GM21619 (cell line): ENCODE results near the gene KCNH2.
A peak's percentile ranks its signal among the peaks of the same experiment; 100 is the strongest.
"Not testable (repeated sequence)": the region's sequence is repeated elsewhere in the genome, so short reads cannot be mapped to it uniquely, and the experiment has no call there.

ENCODE experiments used
- ATAC-seq: cut with Tn5 transposase; IDR thresholded peaks from one replicate; pipeline ENCODE4 v1.9.1; 2021; ENCODE audit not compliant: unreplicated experiment

Gene KCNH2

DNA sequence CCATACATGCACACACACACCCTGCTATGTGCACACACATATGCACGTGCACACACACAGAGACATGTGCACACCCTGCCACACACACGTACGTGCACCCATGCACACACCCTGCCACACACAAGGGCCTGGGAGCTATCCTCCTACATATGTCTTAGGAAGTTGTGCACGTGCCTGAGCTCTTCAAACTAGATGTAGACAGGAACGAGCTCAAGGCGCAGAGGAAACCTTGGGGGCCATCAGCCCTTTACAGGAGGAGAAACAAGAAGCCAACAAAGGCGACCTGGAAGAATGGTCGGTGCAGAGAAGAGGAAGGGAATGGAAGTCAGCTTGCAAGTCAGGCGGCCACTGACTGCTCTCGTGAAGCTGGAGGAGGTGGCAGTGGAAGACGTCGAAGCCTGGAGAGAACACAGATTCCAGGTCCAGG, 67.1 kb downstream of the KCNH2 start:
- ATAC-seq = no peak

DNA sequence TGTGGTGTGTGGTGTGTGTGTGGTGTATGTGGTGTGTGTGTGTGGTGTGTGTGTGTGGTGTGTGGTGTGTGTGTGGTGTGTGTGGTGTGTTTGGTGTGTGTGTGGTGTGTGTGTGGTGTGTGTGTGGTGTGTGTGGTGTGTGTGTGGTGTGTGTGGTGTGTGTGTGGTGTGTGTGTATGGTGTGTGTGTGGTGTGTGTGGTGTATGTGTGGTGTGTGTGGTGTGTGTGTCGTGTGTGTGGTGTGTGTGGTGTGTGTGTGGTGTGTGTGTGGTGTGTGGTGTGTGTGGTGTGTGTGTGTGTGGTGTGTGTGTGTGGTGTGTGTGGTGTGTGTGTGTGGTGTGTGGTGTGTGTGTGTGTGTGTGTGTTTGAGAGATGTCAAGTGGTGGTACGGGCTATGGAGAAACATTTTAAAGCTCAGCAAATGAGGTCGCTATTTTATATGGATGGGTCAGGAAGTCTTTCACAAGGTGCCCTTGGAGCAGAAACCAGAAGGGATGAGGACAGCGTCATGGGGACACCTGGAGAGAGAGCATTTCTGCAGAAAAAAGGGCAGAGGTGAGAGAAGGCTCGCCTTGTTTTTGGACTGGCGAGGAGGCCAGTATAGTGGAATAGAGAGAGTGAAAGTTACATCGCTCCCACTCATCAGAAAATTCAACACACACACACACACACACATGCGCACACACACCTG, 67.7 kb downstream of the KCNH2 start:
- ATAC-seq = not testable (repeated sequence)

DNA sequence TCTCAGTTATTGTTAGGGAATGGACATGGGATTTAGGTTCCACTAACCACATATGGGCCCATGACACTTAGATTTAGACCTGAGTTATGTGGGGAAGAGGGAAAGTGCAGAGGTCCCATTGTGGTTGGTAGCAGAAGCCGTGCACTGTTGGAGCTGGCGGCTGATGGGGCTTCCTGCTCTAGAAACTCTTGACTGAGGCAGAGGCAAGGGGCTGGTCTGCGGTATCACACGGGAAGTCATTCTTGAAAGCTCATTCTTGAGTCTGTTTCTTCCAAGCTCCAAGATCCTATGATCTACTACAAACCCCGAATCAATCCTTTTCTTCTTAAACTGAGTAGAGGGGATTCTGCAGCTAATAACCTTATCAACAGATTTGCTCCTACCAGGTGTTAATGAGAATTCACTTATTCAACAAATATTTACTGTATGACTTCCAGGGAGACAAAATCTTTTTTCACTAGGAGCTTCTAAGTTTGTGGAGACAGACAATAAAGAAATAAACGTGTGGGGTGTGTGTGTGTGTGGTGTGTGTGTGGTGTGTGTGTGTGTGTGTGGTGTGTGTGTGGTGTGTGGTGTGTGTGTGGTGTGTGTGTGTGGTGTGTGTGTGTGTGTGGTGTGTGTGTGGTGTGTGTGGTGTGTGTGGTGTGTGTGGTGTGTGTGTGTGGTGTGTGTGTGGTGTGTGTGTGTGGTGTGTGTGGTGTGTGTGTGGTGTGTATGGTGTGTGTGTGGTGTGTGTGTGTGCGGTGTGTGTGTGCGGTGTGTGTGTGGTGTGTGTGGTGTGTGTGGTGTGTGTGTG, 68.7 kb downstream of the KCNH2 start:
- ATAC-seq = no peak

DNA sequence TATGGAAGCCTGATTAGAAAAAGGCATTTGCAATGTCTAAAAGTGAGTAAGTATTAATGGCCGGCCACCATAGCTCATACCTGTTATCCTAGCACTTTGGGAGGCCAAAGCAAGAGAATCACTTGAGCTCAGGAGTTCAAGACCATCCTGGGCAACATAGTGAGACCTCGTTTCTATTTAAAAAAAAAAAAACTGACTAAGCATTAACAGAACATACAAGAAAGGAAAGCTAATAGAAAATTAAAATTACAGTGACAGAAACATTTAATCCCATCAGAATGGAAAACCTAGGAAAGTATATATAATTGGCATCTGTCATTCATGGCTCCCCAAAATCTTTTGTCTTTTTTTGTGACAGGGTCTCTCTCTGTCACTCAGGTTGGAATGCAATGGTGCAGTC, 69.9 kb downstream of the KCNH2 start:
- no peak for ATAC-seq

DNA sequence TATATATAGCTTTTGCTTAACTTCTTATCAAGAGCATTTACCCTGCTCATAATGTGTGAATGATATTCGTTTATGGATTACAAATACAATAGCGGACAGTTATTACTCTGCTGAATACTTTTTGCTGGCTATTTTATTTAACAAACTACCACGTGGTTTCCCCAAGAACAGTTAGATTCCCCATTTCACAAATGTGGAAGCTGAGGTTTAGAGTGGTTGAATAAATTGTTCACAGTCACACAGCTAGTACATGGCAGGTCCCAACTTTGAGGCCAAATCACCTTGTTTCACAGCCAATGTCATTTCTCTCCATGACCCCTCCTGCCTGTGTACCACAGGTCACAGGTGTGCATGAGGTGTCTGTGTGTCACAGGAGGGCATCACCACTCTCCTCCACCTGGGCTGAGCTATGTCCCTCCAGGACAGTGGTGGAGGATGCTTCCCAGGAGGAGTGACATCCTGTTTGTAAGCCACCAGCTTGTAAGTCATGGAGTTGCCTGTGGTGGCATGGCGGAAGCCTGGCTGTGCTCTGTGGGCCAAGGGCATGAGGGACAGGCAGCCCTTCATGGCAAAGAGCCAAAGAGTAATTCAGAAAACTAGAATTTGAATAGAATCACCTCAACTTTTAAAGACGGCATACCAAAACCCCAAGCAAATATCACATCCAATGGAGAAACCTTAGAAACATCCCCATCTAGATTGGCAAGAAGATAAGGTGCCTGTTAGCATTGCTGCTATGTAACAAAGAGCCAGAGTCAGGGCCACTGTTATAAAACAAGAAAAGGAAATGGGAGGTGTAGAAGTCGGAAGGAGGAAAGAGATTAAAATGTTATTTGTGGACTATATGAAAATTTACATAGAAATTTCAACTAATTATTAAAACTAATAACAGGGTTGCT, 73.9 kb downstream of the KCNH2 start:
- ATAC-seq = no peak

DNA sequence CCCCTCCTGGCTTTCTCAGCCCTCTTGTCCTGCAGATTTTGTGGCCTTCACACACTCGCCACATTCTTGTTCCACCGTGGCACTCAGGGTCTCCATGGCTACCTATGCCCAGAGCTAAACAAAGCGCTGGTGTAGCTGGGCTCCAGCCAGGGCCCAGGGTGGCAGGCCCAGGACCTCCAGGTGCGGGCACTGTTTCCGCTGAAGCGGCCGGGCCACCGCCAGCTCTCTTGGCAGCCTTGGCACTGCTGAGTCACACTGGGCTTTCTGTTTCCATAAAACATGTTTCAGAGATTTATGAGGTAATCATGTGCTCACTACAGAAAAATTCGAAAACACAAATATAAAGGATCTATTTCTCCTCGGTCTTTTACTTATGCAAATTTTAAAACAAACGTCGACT, 74.5 kb downstream of the KCNH2 start:
- no peak for ATAC-seq

DNA sequence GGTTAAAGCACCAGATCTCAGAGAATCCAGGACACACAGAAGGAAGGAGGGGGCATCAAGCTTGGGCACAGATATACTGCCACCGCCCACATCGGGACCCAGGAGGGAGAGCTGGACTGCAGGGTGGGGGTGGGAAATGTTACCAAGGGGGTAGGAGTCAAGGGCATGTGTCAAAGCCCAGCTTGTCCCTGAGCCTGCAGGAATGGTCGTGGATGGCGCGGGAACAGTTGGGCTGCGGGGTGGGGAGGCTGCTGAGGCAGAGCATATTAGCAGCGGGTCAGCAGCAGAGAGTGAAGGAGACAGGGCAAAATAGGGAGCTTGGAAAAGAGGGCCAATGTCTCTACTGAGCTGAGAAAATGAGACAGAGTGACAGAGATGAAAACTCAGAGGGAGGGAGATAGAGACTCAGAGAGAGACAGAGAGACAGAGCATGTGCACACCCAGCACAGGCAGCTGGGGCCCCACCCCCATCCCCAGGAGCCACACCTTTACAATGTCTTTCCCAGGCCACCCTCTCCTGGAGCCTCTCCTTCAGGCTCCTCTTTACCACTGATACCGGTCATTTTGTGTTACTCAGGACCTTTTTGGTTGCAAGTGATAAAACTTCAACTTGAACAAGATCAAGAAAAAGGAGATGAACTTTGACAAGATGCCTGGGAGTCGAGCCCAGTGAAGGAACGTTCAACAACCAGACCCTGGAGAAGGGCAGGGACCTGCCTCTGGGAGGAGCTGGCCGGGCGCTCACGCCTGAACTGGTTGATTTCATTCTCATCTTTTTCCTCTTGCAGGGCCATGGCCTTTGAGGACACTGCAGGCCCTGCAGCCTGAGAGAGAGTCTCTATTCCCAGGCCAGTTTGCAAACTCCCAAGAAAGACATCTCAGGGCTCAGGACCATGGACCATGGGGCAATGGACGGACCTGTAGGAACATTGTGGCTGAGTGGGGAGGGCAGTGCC, 75.8 kb downstream of the KCNH2 start:
- no peak for ATAC-seq

DNA sequence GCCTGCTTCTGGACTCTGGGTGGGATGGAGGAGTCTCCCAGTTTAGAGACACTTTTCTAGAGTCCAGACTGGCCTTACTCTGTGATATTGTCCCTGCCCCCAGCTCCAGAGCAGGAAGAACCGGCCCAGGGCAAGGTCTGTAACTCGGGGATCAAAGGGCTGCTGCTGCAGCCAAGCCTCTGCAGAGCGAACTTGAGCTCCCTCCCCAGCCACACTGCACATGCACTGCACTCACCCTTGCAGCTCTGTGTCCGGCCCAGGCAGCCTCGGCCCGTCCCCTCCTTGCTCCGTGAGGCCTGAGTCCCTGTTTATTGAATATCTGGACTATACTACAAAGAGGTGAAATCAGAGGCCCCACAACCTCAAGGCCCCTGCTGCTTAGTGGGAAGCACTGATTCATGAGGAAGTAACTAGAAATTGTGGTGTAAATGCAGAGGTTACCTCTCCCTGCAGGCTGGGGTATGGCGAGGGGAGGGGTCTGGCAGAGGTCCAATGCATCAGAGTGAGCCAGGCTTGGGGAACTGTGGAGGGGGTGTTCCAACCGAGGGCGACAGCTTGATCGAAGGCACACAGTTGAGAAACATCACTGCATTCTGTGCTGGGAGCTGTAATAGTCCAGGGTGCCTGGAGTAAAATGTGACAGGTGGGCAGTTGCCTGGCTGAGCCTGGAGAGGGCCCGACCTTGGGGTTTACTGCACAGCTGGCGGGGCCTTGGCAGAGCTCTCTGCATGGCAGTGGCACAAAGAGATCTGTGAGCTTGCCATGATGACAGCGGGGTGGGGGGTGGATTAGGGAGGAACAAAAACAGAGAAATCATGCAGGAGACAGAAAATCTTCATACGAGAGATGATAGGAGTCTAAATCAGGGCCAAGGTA, 76.7 kb downstream of the KCNH2 start:
- no peak for ATAC-seq

DNA sequence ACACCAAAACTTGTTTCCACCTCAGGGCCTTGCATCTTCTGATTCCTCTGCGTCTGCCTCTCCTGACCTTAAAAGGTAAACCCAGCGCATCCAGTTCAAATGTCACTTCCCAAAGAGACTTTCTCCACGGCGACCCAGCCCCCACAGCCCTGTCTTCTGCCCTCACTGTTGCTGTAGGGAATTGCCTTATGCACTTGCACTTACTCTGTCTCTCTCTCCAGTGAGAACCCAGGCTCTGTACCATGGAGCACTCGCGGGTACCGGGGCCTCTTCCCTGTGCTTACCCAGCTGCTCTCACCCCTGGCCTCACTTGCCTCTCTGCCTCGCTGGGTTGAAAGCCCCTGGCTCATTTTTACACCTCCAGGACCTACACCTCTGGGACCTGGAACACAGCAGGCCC, 77.4 kb downstream of the KCNH2 start:
- no peak for ATAC-seq

DNA sequence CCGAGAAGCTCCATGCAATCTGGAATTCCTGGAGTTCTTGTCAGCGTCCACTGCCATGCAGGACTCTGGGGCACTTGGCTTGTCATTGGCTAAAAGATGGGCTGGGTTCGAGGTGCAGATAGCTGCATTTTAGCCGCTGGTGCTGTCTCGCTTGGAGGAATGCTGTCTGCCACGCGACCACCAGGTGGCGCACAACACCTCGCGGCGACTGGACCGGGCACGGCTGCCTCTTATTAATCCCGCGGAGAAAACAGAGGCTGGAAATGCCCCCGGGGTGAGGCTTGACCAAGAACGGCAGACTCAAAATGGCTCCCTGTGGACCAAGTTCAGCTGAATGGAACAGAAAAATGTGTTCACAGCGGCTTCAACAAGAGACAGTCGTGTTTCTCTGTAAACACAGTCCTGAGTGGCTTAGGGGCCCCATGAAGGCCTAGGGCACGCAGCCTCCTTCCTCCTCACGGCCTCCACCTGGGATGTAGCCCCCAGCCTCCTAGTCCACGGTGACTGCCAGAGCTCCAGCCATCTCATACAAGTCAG, 79.6 kb downstream of the KCNH2 start:
- peak; percentile 61 for ATAC-seq

DNA sequence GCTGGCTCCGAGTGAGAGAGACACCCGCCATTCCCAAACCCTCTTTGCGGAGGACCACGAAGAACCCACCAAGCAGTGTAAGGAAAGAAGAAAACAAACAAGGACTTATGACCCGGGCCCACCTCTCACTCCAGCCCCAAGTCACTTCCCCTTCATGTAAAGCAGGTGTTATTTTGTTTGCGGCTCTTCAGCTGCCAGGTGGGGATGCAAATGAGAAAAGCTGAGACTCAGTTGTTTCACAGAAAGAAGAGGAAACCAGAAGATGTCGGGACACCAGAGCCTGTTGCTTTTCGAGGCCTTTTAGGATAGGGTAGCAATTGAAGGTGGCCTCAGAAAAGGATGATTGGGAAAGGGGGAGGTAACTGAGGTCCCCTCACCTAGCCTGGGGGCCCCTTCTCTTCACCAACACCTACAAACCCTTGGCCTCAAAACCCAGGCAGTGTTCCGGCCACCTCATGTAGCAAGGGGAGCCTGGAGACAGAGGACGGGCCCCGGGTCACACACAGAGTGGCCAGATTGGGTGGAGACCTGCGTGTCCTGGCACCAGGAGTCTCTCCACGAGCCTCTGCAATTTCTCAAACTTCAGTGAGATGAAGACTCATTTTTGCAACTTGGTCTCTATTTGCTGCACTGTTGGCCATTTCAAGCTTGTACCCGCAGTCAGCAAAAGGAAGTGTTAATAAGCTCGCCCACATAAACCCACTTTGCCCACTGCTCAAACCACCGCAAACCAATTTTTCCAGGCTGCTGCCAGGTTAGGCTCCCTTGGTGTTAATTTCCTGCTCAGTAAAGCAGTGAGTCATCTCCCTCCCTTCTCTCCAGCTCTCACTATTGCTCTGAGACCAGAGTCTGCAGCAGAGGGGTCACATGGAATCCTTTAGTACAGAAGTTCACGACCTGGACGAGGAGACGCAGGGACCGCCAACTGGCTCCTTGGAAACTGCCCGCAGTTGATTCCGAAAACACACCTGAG, 80.3 kb downstream of the KCNH2 start:
- ATAC-seq = peak; percentile 68

DNA sequence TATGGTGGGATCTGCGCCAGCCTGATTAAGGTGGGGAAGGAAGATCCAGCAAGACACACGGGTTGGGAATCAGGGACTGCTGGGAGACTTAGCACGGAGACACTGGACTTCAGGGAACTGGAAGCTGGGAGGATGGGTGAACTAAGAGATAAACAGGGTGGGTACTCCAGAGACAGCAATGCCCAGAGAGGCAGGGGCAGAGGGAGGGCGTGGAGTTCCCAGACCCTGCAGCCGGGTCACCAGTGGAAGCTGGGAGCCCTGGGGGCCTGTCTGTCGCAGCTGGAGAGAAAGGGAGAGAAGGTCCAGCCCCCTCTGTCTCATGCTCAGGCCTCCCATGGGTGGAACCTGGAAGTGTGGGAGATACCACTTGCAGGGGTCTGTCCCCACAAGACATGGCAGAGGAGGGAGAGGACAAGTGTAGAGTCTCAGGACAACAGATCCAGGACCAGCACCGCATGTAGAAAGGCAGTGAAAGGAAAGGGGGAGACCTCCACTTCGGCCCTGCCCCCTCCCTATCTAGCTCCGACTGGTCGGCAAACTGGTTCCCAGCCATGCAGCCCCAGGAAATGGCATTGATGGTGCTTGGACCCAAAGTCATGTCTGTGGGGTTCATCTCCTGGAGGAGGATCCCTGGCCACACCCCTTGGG, 81.4 kb downstream of the KCNH2 start:
- no peak for ATAC-seq

DNA sequence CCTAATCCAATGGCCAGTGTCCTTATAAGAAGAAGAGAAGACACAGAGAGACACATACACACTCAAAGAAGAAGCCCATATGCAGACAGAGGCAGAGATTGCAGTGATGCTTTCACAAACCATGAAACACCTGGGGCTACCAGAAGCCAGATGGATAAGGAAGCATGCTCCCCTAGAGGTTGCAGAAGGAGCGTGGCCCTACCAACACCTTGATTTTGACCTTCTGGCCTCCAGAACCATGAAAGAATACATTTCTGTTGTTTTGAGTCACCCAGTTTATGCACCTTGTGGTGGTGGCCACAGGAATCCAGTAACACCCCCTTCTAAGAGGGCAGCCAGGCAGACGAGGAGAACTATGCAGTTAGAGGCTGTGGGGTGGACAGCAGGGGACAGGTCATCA, 82.3 kb downstream of the KCNH2 start:
- no peak for ATAC-seq
